B cell (primary cell): Measurements from ENCODE around the gene PRTFDC1. TPM values are rescaled to one million over a fixed set of nuclear protein-coding genes. Genes with fewer than 3 reads are reported as not detected.

ENCODE experiments used
- ATAC-seq: fragments of 200-7000 bp; cut with Tn5 transposase; one replicate; pipeline ENCODE4 v1.10.0; 2021; ENCODE audit warnings: low read depth, mild to moderate bottlenecking, moderate number of reproducible peaks, moderate library complexity
- CTCF ChIA-PET: fragments of 350-600 bp; sonication (Branson Sonifier 250); formaldehyde crosslinking; loops from one replicate; lab custom pipeline; 2021; ENCODE audit warnings: antibody characterized with exemption, inconsistent platforms; lab: Charles Lee
- POLR2A ChIA-PET: fragments of 350-600 bp; sonication (Branson Sonifier 250); formaldehyde crosslinking; loops from one replicate; lab custom pipeline; 2021; ENCODE audit warnings: antibody characterized with exemption; lab: Charles Lee
- DNase-seq: peaks from one replicate; pipeline ENCODE4 v3.0.0; 2013
- H2AFZ ChIP-seq: 2 replicates; pipeline ENCODE4 v1.6.1; 2012; ENCODE audit warnings: mild to moderate bottlenecking, low read depth, low read length; ENCODE audit not compliant: insufficient read depth, poor library complexity, severe bottlenecking
- H3K27ac ChIP-seq, 2 donors: 1 replicate in 1 of 2; 2 replicates in 1 of 2; pipeline ENCODE4 v1.5.1; 2012 to 2013; ENCODE audit warnings: low read length in 2 of 2, mild to moderate bottlenecking in 2 of 2, moderate library complexity in 1 of 2
- H3K27me3 ChIP-seq, 4 experiments: fragments of 200-600 bp in 1 of 4; sonication (generic) in 1 of 4; replicated peaks in 1 of 4; 1 replicate in 2 of 4; 2 replicates in 2 of 4; pipeline versions ENCODE4 v1.6.1 to v1.7.0; 2013 to 2016; ENCODE audit warnings: low read length in 3 of 4, mild to moderate bottlenecking in 2 of 4, mixed read lengths in 1 of 4, moderate library complexity in 1 of 4; ENCODE audit not compliant: insufficient read depth in 4 of 4, control insufficient read depth in 3 of 4; ENCODE audit errors: control extremely low read depth in 1 of 4
- H3K36me3 ChIP-seq, 2 experiments: replicated peaks in 1 of 2; 1 replicate in 1 of 2; 2 replicates in 1 of 2; pipeline versions ENCODE4 v1.6.1 to v1.7.1; 2013; ENCODE audit warnings: low read length in 1 of 2; ENCODE audit not compliant: insufficient read depth in 2 of 2, control insufficient read depth in 1 of 2; ENCODE audit errors: control extremely low read depth in 1 of 2, extremely low read depth in 1 of 2
- H3K4me1 ChIP-seq, 2 donors: fragments of 200-600 bp in 1 of 2; sonication (generic) in 1 of 2; 1 replicate in 1 of 2; 2 replicates in 1 of 2; pipeline versions ENCODE4 v1.5.1 to v1.6.1; 2013 to 2017; ENCODE audit warnings: low read length in 2 of 2; ENCODE audit not compliant: control insufficient read depth in 2 of 2, insufficient read depth in 2 of 2
- H3K4me2 ChIP-seq: replicated peaks from 2 replicates; pipeline ENCODE3; 2012; ENCODE audit warnings: mild to moderate bottlenecking, low read depth, low read length; ENCODE audit not compliant: poor library complexity, severe bottlenecking
- H3K4me3 ChIP-seq, 5 experiments: fragments of 200-600 bp in 1 of 5; sonication (generic) in 1 of 5; 1 replicate in 3 of 5; 2 replicates in 2 of 5; pipeline versions ENCODE4 v1.5.1 to v1.7.0; 2011 to 2016; ENCODE audit warnings: low read length in 4 of 5, mild to moderate bottlenecking in 4 of 5, low read depth in 2 of 5, control low read depth in 1 of 5, moderate library complexity in 1 of 5; ENCODE audit not compliant: insufficient read depth in 1 of 5; ENCODE audit errors: control extremely low read depth in 1 of 5, extremely low read depth in 1 of 5
- H3K79me2 ChIP-seq: fragments of 200-600 bp; sonication (generic); one replicate; pipeline ENCODE4 v1.6.0; 2016; ENCODE audit warnings: low read length; ENCODE audit not compliant: control insufficient read depth, insufficient read depth
- H3K9ac ChIP-seq: fragments of 200-600 bp; sonication (generic); 2 replicates; pipeline ENCODE4 v1.6.1; 2017; ENCODE audit warnings: mild to moderate bottlenecking, low read length, moderate library complexity
- H3K9me3 ChIP-seq, 3 donors: one replicate each; pipeline versions ENCODE4 v1.6.1 to v1.7.1; 2013; ENCODE audit warnings: low read length in 2 of 3; ENCODE audit not compliant: control insufficient read depth in 2 of 3, insufficient read depth in 1 of 3; ENCODE audit errors: control extremely low read depth in 1 of 3
- H4K20me1 ChIP-seq: 2 replicates; pipeline ENCODE4 v1.6.0; 2012; ENCODE audit warnings: mild to moderate bottlenecking, low read length; ENCODE audit not compliant: insufficient read depth, control insufficient read depth, poor library complexity, severe bottlenecking
- H3K27ac Mint-ChIP-seq: one replicate; pipeline ENCODE4 v1.8.0; 2021; ENCODE audit warnings: mixed read lengths
- H3K27me3 Mint-ChIP-seq: one replicate; pipeline ENCODE4 v1.8.0; 2021; ENCODE audit warnings: mixed read lengths
- H3K4me1 Mint-ChIP-seq: one replicate; pipeline ENCODE4 v1.8.0; 2021; ENCODE audit warnings: mixed read lengths
- H3K4me3 Mint-ChIP-seq: one replicate; pipeline ENCODE4 v1.8.0; 2021; ENCODE audit warnings: mixed read lengths
- H3K9me3 Mint-ChIP-seq: one replicate; pipeline ENCODE4 v1.8.0; 2022; ENCODE audit warnings: mixed read lengths; ENCODE audit not compliant: insufficient read depth
- CTCF ChIP-seq: fragments of 200-600 bp; IDR thresholded peaks from one replicate; pipeline ENCODE4 v1.8.0; 2022; ENCODE audit warnings: antibody characterized with exemption, mild to moderate bottlenecking
- EZH2 ChIP-seq: IDR thresholded peaks from 2 replicates; pipeline ENCODE4 v1.6.1; 2012; ENCODE audit warnings: borderline replicate concordance, low read depth, mild to moderate bottlenecking, moderate library complexity, low read length; ENCODE audit not compliant: insufficient read depth, poor library complexity, severe bottlenecking
- WGBS: methylation state at CpG from one replicate; pipeline ENCODE4 v1.1.5; 2013; ENCODE audit warnings: missing lambda C conversion rate; ENCODE audit not compliant: insufficient coverage; 5-methylcytosine and 5-hydroxymethylcytosine counted together
- intact Hi-C: fragments of 100-400 bp; cut with micrococcal nuclease; formaldehyde crosslinking; loops from one replicate; pipeline ENCODE4 v1.10.0; 2022
- polyA plus RNA-seq: library from polyadenylated mRNA; depleted of rRNA; stranded (reverse); fragments of >200 nt; gene quantifications from 2 replicates; pipeline ENCODE4 v1.2.3, GENCODE V29; 2012
- total RNA-seq, 2 donors: library from RNA; stranded (reverse); fragments of 120-200 nt in 1 of 2; gene quantifications; 1 replicate in 1 of 2; 2 replicates in 1 of 2; pipeline versions ENCODE4 v1.2.3 to v1.2.4, GENCODE V29; 2013 to 2022

The PRTFDC1 gene
- total and polyA plus RNA-seq, 2 donors (not counting 1 experiment from before 2014, with no cell fraction given): 0.63 TPM; not detected in 1

- Mint-ChIP-seq H3K27me3 (no peaks in the 10 kb centered on the region), H3K9me3 (no peaks in the 10 kb centered on the region), H3K27ac (peak overlapping the region; percentile 88), H3K4me3 (peak overlapping the region; percentile 51), H3K4me1 (peaks cover 24% of the 10 kb centered on the region)
- Histone ChIP-seq H3K36me3 (no peaks in the 10 kb centered on the region), H3K27ac (peak overlapping the region; percentile 48 to 68), H3K9ac (no peak overlapping the region), H3K9me3 (peaks cover 0 to 4% (median 0%) of the 10 kb centered on the region in 3 donors), H3K79me2 (no peaks in the 10 kb centered on the region), H3K4me2 (peak overlapping the region; percentile 9), H2AFZ (peak overlapping the region; percentile 55), H4K20me1 (no peaks in the 10 kb centered on the region), H3K4me1 (peaks cover 26% of the 10 kb centered on the region in 2 donors), H3K27me3 (no peaks in the 10 kb centered on the region), H3K4me3 (no peak overlapping the region)
- ChIA-PET POLR2A (no interaction called here), CTCF (no interaction called here)
- no peak for TF ChIP-seq CTCF
- no peak for TF ChIP-seq EZH2
- intact Hi-C loops: no loop called here
- no peak for ATAC-seq
- no peak for DNase-seq
- WGBS: no CpG with 5 or more reads among the region's 1 CpG
Measured at GRCh38 chr10:24902400-24902728, 50.0 kb downstream of the PRTFDC1 start.

GRCh38 chr10:24901686-24902399 is 50.6 kb downstream of the PRTFDC1 start:
- Mint-ChIP-seq H3K9me3 (no peaks in the 10 kb centered on the region), H3K4me3 (peak overlapping the region; percentile 51), H3K27ac (peak overlapping the region; percentile 88), H3K27me3 (no peaks in the 10 kb centered on the region), H3K4me1 (peaks cover 24% of the 10 kb centered on the region)
- H3K9me3 ChIP-seq: no peaks in the 10 kb centered on the region
- DNase-seq: no peak
- ChIA-PET POLR2A (no interaction called here), CTCF (interaction anchor here (2.0 kb wide), 1 partner anchor 14 kb away, joined by 4 read pairs; no protein-coding TSS in a partner anchor)
- H3K4me2 ChIP-seq: peak overlapping the region; percentile 9
- intact Hi-C loops: loop anchor here (2.0 kb wide), 1 partner anchor 15 kb away; no protein-coding TSS in a partner anchor
- no peaks in the 10 kb centered on the region for H3K79me2 ChIP-seq
- peaks cover 26% of the 10 kb centered on the region in 2 donors for H3K4me1 ChIP-seq
- H3K27me3 ChIP-seq: no peaks in the 10 kb centered on the region
- H3K27ac ChIP-seq: peak overlapping the region; percentile 48 to 68
- WGBS: 43% methylated on average over 2 of the region's 5 CpGs
- H3K4me3 ChIP-seq: no peak overlapping the region
- no peak for TF ChIP-seq EZH2
- no peak for TF ChIP-seq CTCF
- no peak overlapping the region for H3K9ac ChIP-seq
- peak overlapping the region; percentile 55 for H2AFZ ChIP-seq
- no peaks in the 10 kb centered on the region for H3K36me3 ChIP-seq
- no peak for ATAC-seq
- no peaks in the 10 kb centered on the region for H4K20me1 ChIP-seq
